SH-SY5Y (cell line): ENCODE data around the gene ATP11C.

Experiments
- GATA2 ChIP-seq: IDR thresholded peaks from 2 replicates; pipeline ENCODE4 v1.6.1; 2011; ENCODE audit warnings: mild to moderate bottlenecking, low read depth, low read length
- GATA3 ChIP-seq: IDR thresholded peaks from 2 replicates; pipeline ENCODE4 v1.6.1; 2011; ENCODE audit warnings: low read depth, mild to moderate bottlenecking, low read length, moderate library complexity

DNA sequence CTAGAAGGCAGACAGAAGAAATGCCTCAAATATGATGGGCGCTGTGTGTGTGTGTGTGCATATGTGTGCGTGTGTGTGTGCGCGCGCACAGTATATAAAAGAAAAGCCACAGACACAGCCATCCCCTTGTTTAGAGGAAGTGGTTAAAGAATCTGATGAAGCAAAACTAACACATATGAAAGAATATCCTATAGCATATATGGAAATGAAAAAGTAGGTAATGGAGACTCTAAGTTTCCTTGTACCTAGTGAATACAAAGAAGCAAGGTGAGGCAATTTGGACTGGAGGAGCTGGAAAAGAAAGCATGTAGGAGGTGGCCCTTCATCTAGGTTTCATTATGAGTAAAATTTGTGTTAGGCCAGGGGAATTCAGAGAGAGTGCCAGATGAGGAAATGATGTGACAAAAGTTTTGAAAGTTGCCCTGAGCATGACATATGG, 166.3 kb downstream of the ATP11C start:
- TF ChIP-seq GATA2 = no peak
- no peak for TF ChIP-seq GATA3
